GM06990 (cell line): ENCODE data around the gene PDIA6.
"Not testable (repeated sequence)": the region's sequence is repeated elsewhere in the genome, so short reads cannot be mapped to it uniquely, and the experiment has no call there.

ENCODE experiments used
- DNase-seq: peaks from one replicate; pipeline ENCODE4 v3.0.0-alpha.2; 2011; ENCODE audit not compliant: insufficient read length; ENCODE audit errors: extremely low read depth
- H3K27me3 ChIP-seq: replicated peaks from 2 replicates; pipeline ENCODE4 v1.6.0; 2011; ENCODE audit warnings: low read length; ENCODE audit not compliant: control insufficient read depth, insufficient read depth
- H3K36me3 ChIP-seq: 2 replicates; pipeline ENCODE4 v1.5.1; 2011; ENCODE audit warnings: low read length; ENCODE audit not compliant: control insufficient read depth, insufficient read depth
- H3K4me3 ChIP-seq: replicated peaks from 2 replicates; pipeline ENCODE4 v1.5.1; 2011; ENCODE audit warnings: low read depth, mild to moderate bottlenecking, control low read depth, low read length
- CTCF ChIP-seq: IDR thresholded peaks from 2 replicates; pipeline ENCODE4 v1.5.1; 2011; ENCODE audit warnings: low read length, control low read depth, mild to moderate bottlenecking, inconsistent platforms; ENCODE audit not compliant: insufficient read depth, poor library complexity, severe bottlenecking

PDIA6 gene

GRCh38 chr2:10814142-10814541 lies 1.6 kb upstream of the PDIA6 start:
- no peak for DNase-seq
- no peaks in the 10 kb centered on the region; the same call in none of the 2 replicates for H3K36me3 ChIP-seq
- no peak for TF ChIP-seq CTCF
- H3K4me3 ChIP-seq = no peak overlapping the region
- H3K27me3 ChIP-seq = no peaks in the 10 kb centered on the region; the same call in none of the 2 replicates

- peak overlapping the region; percentile 69 for H3K4me3 ChIP-seq
- not testable (repeated sequence) for DNase-seq, H3K36me3 ChIP-seq, H3K27me3 ChIP-seq
These were observed 866 bp upstream of the PDIA6 start for GRCh38 chr2:10813163-10814138.

- Histone ChIP-seq H3K4me3 (peak overlapping the region; percentile 97), H3K36me3 (no peaks in the 10 kb centered on the region; the same call in none of the 2 replicates), H3K27me3 (no peaks in the 10 kb centered on the region; the same call in 1 of the 2 replicates)
- TF ChIP-seq CTCF = no peak
- peak; percentile 50 for DNase-seq
These were observed 1.1 kb downstream of the PDIA6 start for GRCh38 chr2:10811517-10811916.

GRCh38 chr2:10810202-10811161 lies 2.1 kb downstream of the PDIA6 start:
- Histone ChIP-seq H3K36me3 (no peaks in the 10 kb centered on the region; the same call in none of the 2 replicates), H3K4me3 (peak overlapping the region; percentile 97), H3K27me3 (no peaks in the 10 kb centered on the region; the same call in 1 of the 2 replicates)
- TF ChIP-seq CTCF = no peak
- peak; percentile 55 for DNase-seq

- Histone ChIP-seq H3K4me3 (no peak overlapping the region), H3K36me3 (peaks cover 4% of the 10 kb centered on the region), H3K27me3 (no peaks in the 10 kb centered on the region)
- no peak for DNase-seq
- TF ChIP-seq CTCF = no peak
These were observed 6.0 kb downstream of the PDIA6 start for GRCh38 chr2:10806543-10806942.

- H3K4me3 ChIP-seq, H3K27me3 ChIP-seq, H3K36me3 ChIP-seq, DNase-seq: not testable (repeated sequence)
These were observed 6.6 kb downstream of the PDIA6 start for GRCh38 chr2:10805990-10806389.
